A549 (cell line): Measurements from ENCODE around the gene OR2T27. TPM values are rescaled to one million over a fixed set of nuclear protein-coding genes. Genes with fewer than 3 reads are reported as not detected.

Source experiments
- ATAC-seq, 2 experiments: fragments of 200-7000 bp in 1 of 2; fragments of >200 bp in 1 of 2; cut with Nextera tagmentation in 1 of 2; cut with Tn5 transposase in 1 of 2; 3 replicates each; pipeline versions ENCODE4 v1.8.0 to v1.9.1; 2018 to 2020; ENCODE audit warnings: mild to moderate bottlenecking in 1 of 2, moderate library complexity in 1 of 2
- CTCF ChIA-PET: fragments of 300-600 bp; sonication (Branson Sonifier 250); formaldehyde crosslinking; extraction: SDS; loops from one replicate; lab custom pipeline; 2021; ENCODE audit warnings: antibody characterized with exemption, inconsistent platforms; lab: Yijun Ruan, JAX
- POLR2A ChIA-PET: fragments of 350-600 bp; formaldehyde crosslinking; extraction: SDS; loops from one replicate; lab custom pipeline; 2021; ENCODE audit warnings: antibody characterized with exemption, inconsistent platforms; lab: Yijun Ruan, JAX
- DNase-seq, 2 experiments: peaks; one replicate each; pipeline versions ENCODE4 v3.0.0 to v3.0.0-alpha.2; 2011 to 2016; ENCODE audit warnings: low read depth in 1 of 2, low spot score in 1 of 2
- FAIRE-seq: peaks from 2 replicates; lab custom pipeline; 2011; peaks lifted over from hg19 to GRCh38; lab: Jason Lieb, UNC
- H3K27ac ChIP-seq, 2 experiments: fragments of >200 bp; sonication (Bioruptor Twin); formaldehyde crosslinking; 3 replicates each; pipeline ENCODE4 v1.5.1; 2016 to 2017
- H3K4me1 ChIP-seq: fragments of >200 bp; sonication (Bioruptor Twin); formaldehyde crosslinking; 3 replicates; pipeline ENCODE4 v1.6.1; 2016
- H3K4me2 ChIP-seq: fragments of >200 bp; sonication (Bioruptor Twin); formaldehyde crosslinking; 3 replicates; pipeline ENCODE4 v1.6.1; 2016
- H3K4me3 ChIP-seq: fragments of >200 bp; sonication (Bioruptor Twin); formaldehyde crosslinking; 3 replicates; pipeline ENCODE4 v1.5.1; 2016
- H3K9me3 ChIP-seq: fragments of >200 bp; sonication (Bioruptor Twin); formaldehyde crosslinking; 3 replicates; pipeline ENCODE4 v1.6.1; 2016
- BHLHE40 ChIP-seq: IDR thresholded peaks from 2 replicates; pipeline ENCODE4 v1.6.1; 2012; ENCODE audit warnings: low read depth, low read length, inconsistent platforms
- CBX2 ChIP-seq: fragments of 200-600 bp; sonication (generic); IDR thresholded peaks from 2 replicates; pipeline ENCODE4 v1.6.1; 2016; ENCODE audit warnings: low read depth, mild to moderate bottlenecking, borderline replicate concordance
- CBX8 ChIP-seq: fragments of 200-600 bp; sonication (generic); IDR thresholded peaks from 2 replicates; pipeline ENCODE4 v1.6.1; 2016
- CEBPB ChIP-seq, 2 experiments: fragments of >200 bp in 1 of 2; sonication (Bioruptor Twin) in 1 of 2; formaldehyde crosslinking in 1 of 2; IDR thresholded peaks; 2 replicates each; pipeline ENCODE4 v1.6.1; 2012 to 2016
- CHD2 ChIP-seq: fragments of 150-350 bp; IDR thresholded peaks from 2 replicates; pipeline ENCODE4 v1.6.1; 2014; ENCODE audit warnings: low read length; ENCODE audit not compliant: partially characterized antibody
- CHD4 ChIP-seq: fragments of 200-600 bp; sonication (generic); IDR thresholded peaks from 2 replicates; pipeline ENCODE4 v1.6.1; 2016; ENCODE audit warnings: antibody characterized with exemption, mild to moderate bottlenecking, borderline replicate concordance
- EHF ChIP-seq: fragments of 250-450 bp; sonication (Bioruptor Pico); IDR thresholded peaks from 2 replicates; pipeline ENCODE4 v1.5.0; 2020; ENCODE audit warnings: mild to moderate bottlenecking
- ESRRA ChIP-seq: fragments of 150-350 bp; IDR thresholded peaks from 2 replicates; pipeline ENCODE4 v1.6.1; 2014; ENCODE audit warnings: mild to moderate bottlenecking, low read length, borderline replicate concordance
- FOXS1 ChIP-seq: fragments of 250-450 bp; sonication (Bioruptor Pico); IDR thresholded peaks from 2 replicates; pipeline ENCODE4 v1.5.0; 2020; ENCODE audit warnings: mild to moderate bottlenecking, moderate library complexity
- HDAC2 ChIP-seq: fragments of 200-600 bp; sonication (generic); IDR thresholded peaks from 2 replicates; pipeline ENCODE4 v1.6.1; 2016
- HEYL ChIP-seq: fragments of 250-450 bp; sonication (Bioruptor Pico); IDR thresholded peaks from 2 replicates; pipeline ENCODE4 v1.8.0; 2021; ENCODE audit warnings: mild to moderate bottlenecking, moderate library complexity
- HOXB13 ChIP-seq: fragments of 250-450 bp; sonication (Bioruptor Pico); IDR thresholded peaks from 2 replicates; pipeline ENCODE4 v1.5.0; 2020; ENCODE audit warnings: low read depth, mild to moderate bottlenecking, moderate library complexity
- JUN ChIP-seq, 2 experiments: fragments of >200 bp; sonication (Bioruptor Twin); formaldehyde crosslinking; IDR thresholded peaks; 2 replicates in 1 of 2; 3 replicates in 1 of 2; pipeline ENCODE4 v1.6.1; 2016 to 2017
- KDM1A ChIP-seq: fragments of 200-600 bp; sonication (generic); IDR thresholded peaks from 2 replicates; pipeline ENCODE4 v1.6.1; 2016; ENCODE audit warnings: low read depth, mild to moderate bottlenecking
- MAZ ChIP-seq: fragments of 150-350 bp; IDR thresholded peaks from 2 replicates; pipeline ENCODE4 v1.6.1; 2014; ENCODE audit warnings: antibody characterized with exemption, low read depth, low read length, borderline replicate concordance
- MYC ChIP-seq: IDR thresholded peaks from 2 replicates; pipeline ENCODE4 v1.6.1; 2012; ENCODE audit warnings: mild to moderate bottlenecking, inconsistent platforms, low read length, improper control_type of control experiment, borderline replicate concordance
- NFE2L2 ChIP-seq: fragments of 150-350 bp; conservative IDR thresholded peaks from 2 replicates; pipeline ENCODE4 v1.6.1; 2014; ENCODE audit warnings: low read length
- NPAS2 ChIP-seq: fragments of 250-450 bp; sonication (Bioruptor Pico); IDR thresholded peaks from 2 replicates; pipeline ENCODE4 v1.8.0; 2022; ENCODE audit warnings: mild to moderate bottlenecking, moderate library complexity, borderline replicate concordance
- POLR2A ChIP-seq: IDR thresholded peaks from 2 replicates; pipeline ENCODE4 v1.6.1; 2012; ENCODE audit warnings: mild to moderate bottlenecking, low read length
- RAD21 ChIP-seq, 2 experiments: fragments of >200 bp in 1 of 2; sonication (Bioruptor Twin) in 1 of 2; formaldehyde crosslinking in 1 of 2; IDR thresholded peaks in 1 of 2; conservative IDR thresholded peaks in 1 of 2; 2 replicates in 1 of 2; 3 replicates in 1 of 2; pipeline ENCODE4 v1.6.1; 2012 to 2018; ENCODE audit warnings: inconsistent platforms in 1 of 2
- RARB ChIP-seq: fragments of 250-450 bp; sonication (Bioruptor Pico); IDR thresholded peaks from 2 replicates; pipeline ENCODE4 v1.8.0; 2021; ENCODE audit warnings: mild to moderate bottlenecking, moderate library complexity
- SMC3 ChIP-seq: fragments of >200 bp; sonication (Bioruptor Twin); formaldehyde crosslinking; IDR thresholded peaks from 3 replicates; pipeline ENCODE4 v1.6.1; 2018; ENCODE audit warnings: inconsistent platforms
- SREBF2 ChIP-seq: fragments of 450-650 bp; IDR thresholded peaks from 2 replicates; pipeline ENCODE4 v1.6.1; 2014; ENCODE audit warnings: mild to moderate bottlenecking, moderate library complexity
- TFCP2L1 ChIP-seq: fragments of 250-450 bp; sonication (Bioruptor Pico); IDR thresholded peaks from 2 replicates; pipeline ENCODE4 v1.5.0; 2021; ENCODE audit warnings: mild to moderate bottlenecking
- ZFP36 ChIP-seq: fragments of 450-650 bp; IDR thresholded peaks from 2 replicates; pipeline ENCODE4 v1.6.1; 2014; ENCODE audit warnings: borderline replicate concordance; ENCODE audit not compliant: partially characterized antibody
- ZNF302 ChIP-seq: fragments of 250-450 bp; sonication (Bioruptor Pico); IDR thresholded peaks from 2 replicates; pipeline ENCODE4 v1.9.0; 2021; ENCODE audit warnings: inconsistent platforms, mild to moderate bottlenecking, moderate library complexity
- WGBS: methylation state at CpG from one replicate; pipeline ENCODE4 v1.1.6; 2017; ENCODE audit errors: missing lambda C conversion rate; 5-methylcytosine and 5-hydroxymethylcytosine counted together
- polyA plus RNA-seq, 4 experiments: library from polyadenylated mRNA; depleted of rRNA in 3 of 4; stranded (reverse); fragments of >200 nt; fragmentation: RNase III in 1 of 4; extraction: RNeasy Plus Mini Kit Qiagen cat#74134 plus additional on column Dnase treatment in 1 of 4; gene quantifications; 2 replicates in 3 of 4; 3 replicates in 1 of 4; pipeline ENCODE4 v1.2.3, GENCODE V29; 2011 to 2017
- TF ChIP-seq, protein P1 (sequence below): fragments of >200 bp; sonication (Bioruptor Twin); formaldehyde crosslinking; IDR thresholded peaks from 2 replicates; pipeline ENCODE4 v1.6.1; 2016
- TF ChIP-seq, protein P2 (sequence below): fragments of 250-450 bp; sonication (Bioruptor Pico); IDR thresholded peaks from 2 replicates; pipeline ENCODE4 v1.5.0; 2021; ENCODE audit warnings: mild to moderate bottlenecking, moderate library complexity, borderline replicate concordance
- TF ChIP-seq, protein P3 (sequence below): IDR thresholded peaks from 2 replicates; pipeline ENCODE4 v1.6.1; 2012
- TF ChIP-seq, protein P4 (sequence below): fragments of 250-450 bp; sonication (Bioruptor Pico); IDR thresholded peaks from 2 replicates; pipeline ENCODE4 v1.5.0; 2020; ENCODE audit warnings: low read depth, mild to moderate bottlenecking, moderate library complexity
- TF ChIP-seq, protein P5 (sequence below): fragments of >200 bp; sonication (Bioruptor Twin); formaldehyde crosslinking; IDR thresholded peaks from 3 replicates; pipeline ENCODE4 v1.6.1; 2016
- TF ChIP-seq, protein P6 (sequence below): fragments of >200 bp; sonication (Bioruptor Twin); formaldehyde crosslinking; IDR thresholded peaks from 3 replicates; pipeline ENCODE4 v1.5.1; 2016
- TF ChIP-seq, protein P7 (sequence below): IDR thresholded peaks from 2 replicates; pipeline ENCODE4 v1.6.1; 2012

The OR2T27 gene
- polyA plus RNA-seq, 2 of the 4 experiments (the other 2 are of a cell fraction) = not detected

DNA sequence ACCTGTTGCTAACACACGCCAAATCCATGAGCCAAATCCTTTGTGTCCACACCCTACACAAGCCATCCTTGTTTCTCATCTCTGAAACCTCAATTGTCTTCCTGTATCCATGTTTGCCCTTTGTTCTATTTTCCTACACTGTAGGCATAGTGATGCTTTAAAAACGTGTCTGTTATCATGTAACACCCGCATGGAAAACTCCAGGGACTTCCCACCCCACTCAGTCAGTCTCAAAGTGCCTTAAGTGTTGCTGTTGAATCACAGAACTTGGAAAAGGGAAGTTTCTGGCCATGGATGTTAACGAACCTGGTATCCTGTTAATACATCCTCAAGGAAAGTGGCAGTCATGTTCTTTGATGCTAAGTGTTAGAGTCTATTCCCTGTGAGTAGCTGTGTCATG is 30.2 kb downstream of the OR2T27 start:
- ChIA-PET POLR2A (no interaction called here), CTCF (no interaction called here)
- no peak for TF ChIP-seq JUN (IDR thresholded peaks at IDR 0.05)
- TF ChIP-seq MAZ = no peak
- TF ChIP-seq ESRRA = no peak
- no peak for TF ChIP-seq CHD2
- TF ChIP-seq, protein P1, sequence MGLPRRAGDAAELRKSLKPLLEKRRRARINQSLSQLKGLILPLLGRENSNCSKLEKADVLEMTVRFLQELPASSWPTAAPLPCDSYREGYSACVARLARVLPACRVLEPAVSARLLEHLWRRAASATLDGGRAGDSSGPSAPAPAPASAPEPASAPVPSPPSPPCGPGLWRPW = no peak
- no peak for TF ChIP-seq ZFP36
- TF ChIP-seq CBX2 = no peak
- TF ChIP-seq MYC = no peak
- TF ChIP-seq HDAC2 = no peak
- TF ChIP-seq FOXS1 (CRISPR knock-in tag) = no peak
- TF ChIP-seq, protein P2, sequence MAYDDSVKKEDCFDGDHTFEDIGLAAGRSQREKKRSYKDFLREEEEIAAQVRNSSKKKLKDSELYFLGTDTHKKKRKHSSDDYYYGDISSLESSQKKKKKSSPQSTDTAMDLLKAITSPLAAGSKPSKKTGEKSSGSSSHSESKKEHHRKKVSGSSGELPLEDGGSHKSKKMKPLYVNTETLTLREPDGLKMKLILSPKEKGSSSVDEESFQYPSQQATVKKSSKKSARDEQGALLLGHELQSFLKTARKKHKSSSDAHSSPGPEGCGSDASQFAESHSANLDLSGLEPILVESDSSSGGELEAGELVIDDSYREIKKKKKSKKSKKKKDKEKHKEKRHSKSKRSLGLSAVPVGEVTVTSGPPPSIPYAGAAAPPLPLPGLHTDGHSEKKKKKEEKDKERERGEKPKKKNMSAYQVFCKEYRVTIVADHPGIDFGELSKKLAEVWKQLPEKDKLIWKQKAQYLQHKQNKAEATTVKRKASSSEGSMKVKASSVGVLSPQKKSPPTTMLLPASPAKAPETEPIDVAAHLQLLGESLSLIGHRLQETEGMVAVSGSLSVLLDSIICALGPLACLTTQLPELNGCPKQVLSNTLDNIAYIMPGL (CRISPR knock-in tag) = no peak
- TF ChIP-seq, protein P3, sequence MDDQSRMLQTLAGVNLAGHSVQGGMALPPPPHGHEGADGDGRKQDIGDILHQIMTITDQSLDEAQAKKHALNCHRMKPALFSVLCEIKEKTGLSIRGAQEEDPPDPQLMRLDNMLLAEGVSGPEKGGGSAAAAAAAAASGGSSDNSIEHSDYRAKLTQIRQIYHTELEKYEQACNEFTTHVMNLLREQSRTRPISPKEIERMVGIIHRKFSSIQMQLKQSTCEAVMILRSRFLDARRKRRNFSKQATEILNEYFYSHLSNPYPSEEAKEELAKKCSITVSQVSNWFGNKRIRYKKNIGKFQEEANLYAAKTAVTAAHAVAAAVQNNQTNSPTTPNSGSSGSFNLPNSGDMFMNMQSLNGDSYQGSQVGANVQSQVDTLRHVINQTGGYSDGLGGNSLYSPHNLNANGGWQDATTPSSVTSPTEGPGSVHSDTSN = no peak
- no peak for TF ChIP-seq TFCP2L1 (CRISPR knock-in tag)
- TF ChIP-seq NFE2L2 = no peak
- TF ChIP-seq, protein P4, sequence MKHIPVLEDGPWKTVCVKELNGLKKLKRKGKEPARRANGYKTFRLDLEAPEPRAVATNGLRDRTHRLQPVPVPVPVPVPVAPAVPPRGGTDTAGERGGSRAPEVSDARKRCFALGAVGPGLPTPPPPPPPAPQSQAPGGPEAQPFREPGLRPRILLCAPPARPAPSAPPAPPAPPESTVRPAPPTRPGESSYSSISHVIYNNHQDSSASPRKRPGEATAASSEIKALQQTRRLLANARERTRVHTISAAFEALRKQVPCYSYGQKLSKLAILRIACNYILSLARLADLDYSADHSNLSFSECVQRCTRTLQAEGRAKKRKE = no peak
- TF ChIP-seq, protein P5, sequence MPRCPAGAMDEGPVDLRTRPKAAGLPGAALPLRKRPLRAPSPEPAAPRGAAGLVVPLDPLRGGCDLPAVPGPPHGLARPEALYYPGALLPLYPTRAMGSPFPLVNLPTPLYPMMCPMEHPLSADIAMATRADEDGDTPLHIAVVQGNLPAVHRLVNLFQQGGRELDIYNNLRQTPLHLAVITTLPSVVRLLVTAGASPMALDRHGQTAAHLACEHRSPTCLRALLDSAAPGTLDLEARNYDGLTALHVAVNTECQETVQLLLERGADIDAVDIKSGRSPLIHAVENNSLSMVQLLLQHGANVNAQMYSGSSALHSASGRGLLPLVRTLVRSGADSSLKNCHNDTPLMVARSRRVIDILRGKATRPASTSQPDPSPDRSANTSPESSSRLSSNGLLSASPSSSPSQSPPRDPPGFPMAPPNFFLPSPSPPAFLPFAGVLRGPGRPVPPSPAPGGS = no peak
- TF ChIP-seq CBX8 = no peak
- no peak for DNase-seq
- Histone ChIP-seq H3K4me1 (no peaks in the 10 kb centered on the region), H3K9me3 (no peaks in the 10 kb centered on the region), H3K27ac (no peak overlapping the region), H3K4me3 (no peak overlapping the region), H3K4me2 (no peak overlapping the region)
- FAIRE-seq = no peak
- ATAC-seq = no peak
- 11% methylated on average over 4 of the region's 4 CpGs for WGBS

DNA sequence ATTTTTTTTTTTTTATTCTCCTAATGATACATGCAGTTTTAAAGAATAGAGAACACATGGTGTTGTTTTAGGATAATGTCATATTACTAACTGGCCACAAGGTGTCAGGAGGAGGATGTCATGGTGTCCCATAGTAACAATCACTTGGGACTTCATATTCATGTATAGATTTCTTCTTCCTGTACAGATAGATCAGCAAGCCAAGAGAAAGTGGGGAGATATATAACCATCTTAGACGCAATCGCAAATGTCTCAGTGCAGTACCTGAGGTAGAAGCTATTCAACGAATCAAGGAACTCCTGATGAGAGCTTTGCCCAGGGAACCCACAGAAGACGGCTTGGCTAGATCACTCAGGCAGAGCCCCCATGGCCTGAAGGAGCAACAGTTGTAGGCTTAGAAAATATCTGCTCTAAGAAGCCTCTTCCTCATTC is 32.7 kb downstream of the OR2T27 start:
- H3K4me2 ChIP-seq = no peak overlapping the region
- no peak overlapping the region for H3K4me3 ChIP-seq
- no peaks in the 10 kb centered on the region for H3K4me1 ChIP-seq
- peak; percentile 44 to 54 for DNase-seq
- H3K27ac ChIP-seq = no peak overlapping the region
- peak; percentile 77 for FAIRE-seq
- no peak for TF ChIP-seq NPAS2
- no peak for TF ChIP-seq CBX8
- TF ChIP-seq FOXS1 (CRISPR knock-in tag) = no peak
- no peak for TF ChIP-seq JUN (IDR thresholded peaks at IDR 0.05)
- no peak for TF ChIP-seq CEBPB (IDR thresholded peaks at IDR 0.05)
- no peak for TF ChIP-seq ZFP36
- no peak for TF ChIP-seq CHD4
- no peak for TF ChIP-seq KDM1A
- no peak for TF ChIP-seq BHLHE40
- TF ChIP-seq ZNF302 (CRISPR knock-in tag) = no peak
- TF ChIP-seq MYC = no peak
- no peak for TF ChIP-seq SREBF2
- TF ChIP-seq TFCP2L1 (CRISPR knock-in tag) = no peak
- TF ChIP-seq CBX2 = no peak
- TF ChIP-seq HOXB13 = no peak
- TF ChIP-seq POLR2A = no peak
- TF ChIP-seq, protein P6, sequence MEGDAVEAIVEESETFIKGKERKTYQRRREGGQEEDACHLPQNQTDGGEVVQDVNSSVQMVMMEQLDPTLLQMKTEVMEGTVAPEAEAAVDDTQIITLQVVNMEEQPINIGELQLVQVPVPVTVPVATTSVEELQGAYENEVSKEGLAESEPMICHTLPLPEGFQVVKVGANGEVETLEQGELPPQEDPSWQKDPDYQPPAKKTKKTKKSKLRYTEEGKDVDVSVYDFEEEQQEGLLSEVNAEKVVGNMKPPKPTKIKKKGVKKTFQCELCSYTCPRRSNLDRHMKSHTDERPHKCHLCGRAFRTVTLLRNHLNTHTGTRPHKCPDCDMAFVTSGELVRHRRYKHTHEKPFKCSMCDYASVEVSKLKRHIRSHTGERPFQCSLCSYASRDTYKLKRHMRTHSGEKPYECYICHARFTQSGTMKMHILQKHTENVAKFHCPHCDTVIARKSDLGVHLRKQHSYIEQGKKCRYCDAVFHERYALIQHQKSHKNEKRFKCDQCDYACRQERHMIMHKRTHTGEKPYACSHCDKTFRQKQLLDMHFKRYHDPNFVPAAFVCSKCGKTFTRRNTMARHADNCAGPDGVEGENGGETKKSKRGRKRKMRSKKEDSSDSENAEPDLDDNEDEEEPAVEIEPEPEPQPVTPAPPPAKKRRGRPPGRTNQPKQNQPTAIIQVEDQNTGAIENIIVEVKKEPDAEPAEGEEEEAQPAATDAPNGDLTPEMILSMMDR = peak; percentile 43
- no peak for TF ChIP-seq MAZ
- no peak for TF ChIP-seq EHF (CRISPR knock-in tag)
- no peak for TF ChIP-seq HEYL (CRISPR knock-in tag)
- peak; percentile 46; the same call in 2 of the 3 replicates for TF ChIP-seq SMC3
- no peak for TF ChIP-seq CHD2
- peak; percentile 53 to 67 for TF ChIP-seq RAD21 (conservative IDR thresholded peaks at IDR 0.05 in 1 of 2, IDR thresholded peaks at IDR 0.05 in 1 of 2)
- TF ChIP-seq RARB (CRISPR knock-in tag) = no peak
- TF ChIP-seq, protein P7, sequence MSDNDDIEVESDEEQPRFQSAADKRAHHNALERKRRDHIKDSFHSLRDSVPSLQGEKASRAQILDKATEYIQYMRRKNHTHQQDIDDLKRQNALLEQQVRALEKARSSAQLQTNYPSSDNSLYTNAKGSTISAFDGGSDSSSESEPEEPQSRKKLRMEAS = no peak
- 59% methylated on average over 4 of the region's 4 CpGs for WGBS
- ATAC-seq = peak; percentile 82 to 85
- no peaks in the 10 kb centered on the region for H3K9me3 ChIP-seq
- ChIA-PET CTCF (interaction anchor here (0.7 to 2.2 kb wide), 4 partner anchors 8 to 245 kb away, joined by 3 to 12 read pairs (median 6); no protein-coding TSS in a partner anchor), POLR2A (no interaction called here)
